Tibial nerve (tissue), 4 donors: ENCODE results near the gene SUN5.

Source experiments
- CTCF ChIP-seq, 5 experiments: fragments of 200-600 bp in 3 of 5; fragments of 450-650 bp in 2 of 5; sonication (generic) in 3 of 5; IDR thresholded peaks; one replicate each; pipeline ENCODE4 v1.5.1; 2016 to 2019; ENCODE audit warnings: antibody characterized with exemption in 5 of 5, mild to moderate bottlenecking in 3 of 5, moderate library complexity in 2 of 5
- EP300 ChIP-seq, 2 donors: sonication (generic); formaldehyde crosslinking; IDR thresholded peaks; one replicate each; pipeline ENCODE4 v1.6.1; 2017; ENCODE audit warnings: antibody characterized with exemption in 2 of 2, mild to moderate bottlenecking in 1 of 2
- POLR2A ChIP-seq, 2 donors: fragments of 450-650 bp; IDR thresholded peaks; one replicate each; pipeline ENCODE4 v1.6.1; 2017; ENCODE audit warnings: antibody characterized with exemption in 2 of 2, mild to moderate bottlenecking in 2 of 2, moderate library complexity in 2 of 2

- no peak for TF ChIP-seq POLR2A (IDR thresholded peaks at IDR 0.05)
- TF ChIP-seq CTCF (IDR thresholded peaks at IDR 0.05): no peak
- TF ChIP-seq EP300 (IDR thresholded peaks at IDR 0.05): no peak
Measured at GRCh38 chr20:33042983-33043730, 38.9 kb upstream of the SUN5 start.
